CD14-positive monocyte (primary cell): ENCODE data around the gene USP43. TPM values are rescaled to one million over a fixed set of nuclear protein-coding genes. Genes with fewer than 3 reads are reported as not detected.
"Not testable (repeated sequence)": the region's sequence is repeated elsewhere in the genome, so short reads cannot be mapped to it uniquely, and the experiment has no call there.

Experiments
- DNase-seq, 3 donors: peaks; one replicate each; pipeline ENCODE4 v3.0.0-alpha.2; 2011 to 2022
- H2AFZ ChIP-seq: 2 replicates; pipeline ENCODE4 v1.6.0; 2012; ENCODE audit warnings: mild to moderate bottlenecking, low read depth, low read length, inconsistent platforms; ENCODE audit not compliant: insufficient read depth, poor library complexity, severe bottlenecking
- H3K27ac ChIP-seq, 2 donors: 1 replicate in 1 of 2; 2 replicates in 1 of 2; pipeline ENCODE4 v1.5.1; 2012 to 2013; ENCODE audit warnings: low read length in 2 of 2, control low read depth in 1 of 2, inconsistent platforms in 1 of 2, low read depth in 1 of 2, mild to moderate bottlenecking in 1 of 2
- H3K27me3 ChIP-seq, 2 donors: one replicate each; pipeline versions ENCODE4 v1.6.0 to v1.6.1; 2011 to 2013; ENCODE audit warnings: low read length in 2 of 2; ENCODE audit not compliant: control insufficient read depth in 2 of 2, insufficient read depth in 2 of 2
- H3K36me3 ChIP-seq, 2 donors: replicated peaks in 1 of 2; 1 replicate in 1 of 2; 2 replicates in 1 of 2; pipeline versions ENCODE4 v1.5.1 to v1.6.1; 2012 to 2013; ENCODE audit warnings: low read length in 2 of 2, control low read depth in 1 of 2, inconsistent platforms in 1 of 2, mild to moderate bottlenecking in 1 of 2; ENCODE audit not compliant: insufficient read depth in 2 of 2, control insufficient read depth in 1 of 2
- H3K4me1 ChIP-seq, 2 donors: 1 replicate in 1 of 2; 2 replicates in 1 of 2; pipeline versions ENCODE4 v1.5.1 to v1.6.1; 2012 to 2013; ENCODE audit warnings: low read length in 2 of 2, control low read depth in 1 of 2, inconsistent platforms in 1 of 2, mild to moderate bottlenecking in 1 of 2, moderate library complexity in 1 of 2; ENCODE audit not compliant: insufficient read depth in 2 of 2, control insufficient read depth in 1 of 2
- H3K4me2 ChIP-seq: replicated peaks from 2 replicates; pipeline ENCODE3; 2012; ENCODE audit warnings: low read length, moderate library complexity, mild to moderate bottlenecking; ENCODE audit not compliant: poor library complexity, severe bottlenecking; ENCODE audit errors: extremely low read depth
- H3K4me3 ChIP-seq, 3 experiments: fragments of 200-600 bp in 1 of 3; sonication (generic) in 1 of 3; replicated peaks in 1 of 3; 1 replicate in 2 of 3; 2 replicates in 1 of 3; pipeline ENCODE4 v1.5.1; 2011 to 2013; ENCODE audit warnings: low read length in 3 of 3, mild to moderate bottlenecking in 3 of 3, control low read depth in 2 of 3, low read depth in 2 of 3, inconsistent platforms in 1 of 3, moderate library complexity in 1 of 3
- H3K79me2 ChIP-seq: 2 replicates; pipeline ENCODE4 v1.6.0; 2012; ENCODE audit warnings: mild to moderate bottlenecking, control low read depth, inconsistent platforms, low read length, moderate library complexity; ENCODE audit not compliant: insufficient read depth
- H3K9ac ChIP-seq: 2 replicates; pipeline ENCODE4 v1.6.0; 2017; ENCODE audit warnings: low read length, mild to moderate bottlenecking; ENCODE audit not compliant: insufficient read depth, poor library complexity, severe bottlenecking
- H3K9me3 ChIP-seq, 2 donors: replicated peaks in 1 of 2; 1 replicate in 1 of 2; 2 replicates in 1 of 2; pipeline versions ENCODE4 v1.5.1 to v1.6.1; 2012 to 2013; ENCODE audit warnings: low read length in 2 of 2, control low read depth in 1 of 2; ENCODE audit not compliant: control insufficient read depth in 1 of 2, insufficient read depth in 1 of 2
- H4K20me1 ChIP-seq: 2 replicates; pipeline ENCODE4 v1.6.0; 2012; ENCODE audit warnings: mild to moderate bottlenecking, low read length, control low read depth, moderate library complexity; ENCODE audit not compliant: insufficient read depth
- H3K27ac Mint-ChIP-seq, 7 donors: one replicate each; pipeline ENCODE4 v1.8.0; 2020; ENCODE audit warnings: mild to moderate bottlenecking in 7 of 7, mixed read lengths in 7 of 7, moderate library complexity in 6 of 7, inconsistent platforms in 2 of 7
- H3K27me3 Mint-ChIP-seq, 3 donors: one replicate each; pipeline ENCODE4 v1.8.0; 2021 to 2022; ENCODE audit warnings: low read depth in 3 of 3, mild to moderate bottlenecking in 3 of 3, mixed read lengths in 3 of 3, moderate library complexity in 3 of 3, inconsistent platforms in 1 of 3
- H3K36me3 Mint-ChIP-seq, 2 donors: one replicate each; pipeline ENCODE4 v1.8.0; 2020; ENCODE audit warnings: mixed read lengths in 2 of 2, inconsistent platforms in 1 of 2, mild to moderate bottlenecking in 1 of 2
- H3K4me1 Mint-ChIP-seq: one replicate; pipeline ENCODE4 v1.8.0; 2020; ENCODE audit warnings: mild to moderate bottlenecking, mixed read lengths
- H3K4me3 Mint-ChIP-seq, 2 donors: one replicate each; pipeline ENCODE4 v1.8.0; 2020; ENCODE audit warnings: mild to moderate bottlenecking in 2 of 2, mixed read lengths in 2 of 2, moderate library complexity in 1 of 2
- H3K9me3 Mint-ChIP-seq, 7 donors: one replicate each; pipeline ENCODE4 v1.8.0; 2020 to 2022; ENCODE audit warnings: mixed read lengths in 7 of 7, mild to moderate bottlenecking in 6 of 7, moderate library complexity in 6 of 7, inconsistent platforms in 2 of 7
- CTCF ChIP-seq: fragments of 200-600 bp; IDR thresholded peaks from one replicate; pipeline ENCODE4 v1.8.0; 2022; ENCODE audit warnings: antibody characterized with exemption, mild to moderate bottlenecking
- WGBS: methylation state at CpG from one replicate; pipeline ENCODE4 v1.1.5; 2013; ENCODE audit warnings: missing lambda C conversion rate; ENCODE audit not compliant: insufficient coverage; 5-methylcytosine and 5-hydroxymethylcytosine counted together
- intact Hi-C, 2 donors: fragments of 100-400 bp; cut with micrococcal nuclease; formaldehyde crosslinking; loops; one replicate each; pipeline versions ENCODE4 v1.15.0 to v1.15.1; 2023
- polyA plus RNA-seq, 3 donors: library from polyadenylated mRNA; depleted of rRNA in 1 of 3; unstranded in 2 of 3; stranded (reverse) in 1 of 3; fragments of 300-500 nt in 2 of 3; fragments of >200 nt in 1 of 3; fragmentation: Illumina TruSeq in 2 of 3; gene quantifications; 1 replicate in 2 of 3; 2 replicates in 1 of 3; pipeline ENCODE4 v1.2.3, GENCODE V29; 2012 to 2021

Gene USP43
- polyA plus RNA-seq, 3 donors = 0.05 to 0.57 TPM; not detected in 1

GRCh38 chr17:9635340-9635739 is 10.0 kb upstream of the USP43 start:
- DNase-seq = no peak
- Histone ChIP-seq H3K4me2 (no peak overlapping the region), H4K20me1 (no peaks in the 10 kb centered on the region), H3K9ac (no peak overlapping the region), H3K79me2 (no peaks in the 10 kb centered on the region), H3K27me3 (no peaks in the 10 kb centered on the region), H3K27ac (no peak overlapping the region), H2AFZ (no peak overlapping the region), H3K4me1 (no peaks in the 10 kb centered on the region), H3K4me3 (no peak overlapping the region), H3K36me3 (no peaks in the 10 kb centered on the region), H3K9me3 (no peaks in the 10 kb centered on the region)
- Mint-ChIP-seq H3K27me3 (peaks cover 3 to 9% (median 6%) of the 10 kb centered on the region in 3 donors), H3K9me3 (peaks cover 0 to 5% (median 1%) of the 10 kb centered on the region in 7 donors), H3K36me3 (no peaks in the 10 kb centered on the region), H3K4me1 (no peaks in the 10 kb centered on the region), H3K4me3 (no peak overlapping the region), H3K27ac (no peak overlapping the region)
- TF ChIP-seq CTCF = no peak
- WGBS = 87% methylated on average over 6 of the region's 6 CpGs
- intact Hi-C loops = no loop called here

GRCh38 chr17:9636501-9636900 is 8.8 kb upstream of the USP43 start:
- no peak for TF ChIP-seq CTCF
- H3K27me3 Mint-ChIP-seq = peaks cover 3 to 6% (median 5%) of the 10 kb centered on the region in 3 donors
- Histone ChIP-seq H2AFZ (no peak overlapping the region), H3K9ac (no peak overlapping the region), H3K27ac (no peak overlapping the region), H3K36me3 (no peaks in the 10 kb centered on the region), H3K4me1 (no peaks in the 10 kb centered on the region), H3K4me3 (no peak overlapping the region), H4K20me1 (no peaks in the 10 kb centered on the region), H3K27me3 (no peaks in the 10 kb centered on the region), H3K9me3 (no peaks in the 10 kb centered on the region), H3K4me2 (no peak overlapping the region), H3K79me2 (no peaks in the 10 kb centered on the region)
- H3K9me3 Mint-ChIP-seq = peaks cover 0 to 7% (median 3%) of the 10 kb centered on the region in 7 donors
- no peaks in the 10 kb centered on the region for H3K4me1 Mint-ChIP-seq
- H3K27ac Mint-ChIP-seq = no peak overlapping the region
- H3K4me3 Mint-ChIP-seq = no peak overlapping the region
- H3K36me3 Mint-ChIP-seq = no peaks in the 10 kb centered on the region
- DNase-seq = no peak
- intact Hi-C loops = no loop called here
- WGBS = 96% methylated on average over 3 of the region's 12 CpGs

GRCh38 chr17:9640388-9640787 is 4.9 kb upstream of the USP43 start:
- H3K4me2 ChIP-seq, H3K79me2 ChIP-seq, H3K4me1 Mint-ChIP-seq, H4K20me1 ChIP-seq, H2AFZ ChIP-seq, intact Hi-C loops, H3K4me3 Mint-ChIP-seq, H3K27me3 ChIP-seq, H3K27me3 Mint-ChIP-seq, H3K4me3 ChIP-seq, H3K9ac ChIP-seq, H3K9me3 ChIP-seq, H3K36me3 Mint-ChIP-seq, H3K27ac ChIP-seq, H3K36me3 ChIP-seq, DNase-seq: not testable (repeated sequence)
- Mint-ChIP-seq H3K27ac (peak overlapping the region in 1 of 7 donors; percentile 35), H3K9me3 (peaks cover 0 to 12% (median 3%) of the 10 kb centered on the region in 7 donors)
- H3K4me1 ChIP-seq = peaks cover 6 to 13% of the 10 kb centered on the region in 2 donors
- WGBS = no CpG with 5 or more reads among the region's 5 CpGs
